HG02943 (cell line): ENCODE measurements around the gene RHOT1.
"Not testable (repeated sequence)": the region's sequence is repeated elsewhere in the genome, so short reads cannot be mapped to it uniquely, and the experiment has no call there.

Experiments used
- ATAC-seq: cut with Tn5 transposase; IDR thresholded peaks from one replicate; pipeline ENCODE4 v1.9.1; 2021; ENCODE audit warnings: mild to moderate bottlenecking, low read depth, moderate library complexity; ENCODE audit not compliant: unreplicated experiment

RHOT1 gene

GRCh38 chr17:32120716-32121115 lies 21.6 kb upstream of the RHOT1 start:
- ATAC-seq: no peak

- no peak for ATAC-seq
Observed at GRCh38 chr17:32123782-32124181, 18.5 kb upstream of the RHOT1 start.

GRCh38 chr17:32124985-32125847 lies 17.1 kb upstream of the RHOT1 start:
- ATAC-seq: no peak

GRCh38 chr17:32125848-32126153 lies 16.5 kb upstream of the RHOT1 start:
- no peak for ATAC-seq

GRCh38 chr17:32126325-32126724 lies 16.0 kb upstream of the RHOT1 start:
- ATAC-seq: no peak

- ATAC-seq: no peak
Observed at GRCh38 chr17:32126746-32127145, 15.6 kb upstream of the RHOT1 start.

- ATAC-seq: peak; percentile 91
Observed at GRCh38 chr17:32127158-32127897, 15.0 kb upstream of the RHOT1 start.

GRCh38 chr17:32128470-32128869 lies 13.8 kb upstream of the RHOT1 start:
- ATAC-seq: not testable (repeated sequence)

- not testable (repeated sequence) for ATAC-seq
Observed at GRCh38 chr17:32135497-32136117, 6.7 kb upstream of the RHOT1 start.

- ATAC-seq: no peak
Observed at GRCh38 chr17:32136856-32137255, 5.4 kb upstream of the RHOT1 start.

- ATAC-seq: not testable (repeated sequence)
Observed at GRCh38 chr17:32139504-32139903, 2.8 kb upstream of the RHOT1 start.

- no peak for ATAC-seq
Observed at GRCh38 chr17:32141258-32141657, 1.0 kb upstream of the RHOT1 start.

- ATAC-seq: no peak
Observed at GRCh38 chr17:32141679-32142037, 644 bp upstream of the RHOT1 start.

- peak; percentile 14 for ATAC-seq
Observed at GRCh38 chr17:32142857-32143526, 690 bp downstream of the RHOT1 start.

GRCh38 chr17:32143527-32143870 lies 1.2 kb downstream of the RHOT1 start:
- no peak for ATAC-seq

GRCh38 chr17:32144442-32144841 lies 2.1 kb downstream of the RHOT1 start:
- ATAC-seq: not testable (repeated sequence)

GRCh38 chr17:32148351-32148750 lies 6.0 kb downstream of the RHOT1 start:
- no peak for ATAC-seq

GRCh38 chr17:32150358-32150757 lies 8.1 kb downstream of the RHOT1 start:
- ATAC-seq: no peak

GRCh38 chr17:32152130-32152529 lies 9.8 kb downstream of the RHOT1 start:
- no peak for ATAC-seq

GRCh38 chr17:32155896-32156295 lies 13.6 kb downstream of the RHOT1 start:
- ATAC-seq: no peak

- no peak for ATAC-seq
Observed at GRCh38 chr17:32156656-32157055, 14.4 kb downstream of the RHOT1 start.
